Subcutaneous adipose tissue (tissue), 4 donors: ENCODE measurements around the gene PCSK5. TPM values are rescaled to one million over a fixed set of nuclear protein-coding genes. Genes with fewer than 3 reads are reported as not detected.

ENCODE experiments used
- total RNA-seq, 4 donors: library from RNA; depleted of rRNA; stranded (reverse); fragments of >200 nt; gene quantifications; one replicate each; pipeline ENCODE4 v1.1.0, GENCODE V29; 2016
- TF ChIP-seq, protein P1 (sequence below): fragments of 450-650 bp; IDR thresholded peaks from one replicate; pipeline ENCODE4 v1.5.1; 2016; ENCODE audit warnings: low read depth, mild to moderate bottlenecking, control low read depth, antibody characterized with exemption, moderate library complexity

The PCSK5 gene
- total RNA-seq, 4 donors from 2014 or later, result 18.4 to 36.4 (median 20.1) TPM

DNA sequence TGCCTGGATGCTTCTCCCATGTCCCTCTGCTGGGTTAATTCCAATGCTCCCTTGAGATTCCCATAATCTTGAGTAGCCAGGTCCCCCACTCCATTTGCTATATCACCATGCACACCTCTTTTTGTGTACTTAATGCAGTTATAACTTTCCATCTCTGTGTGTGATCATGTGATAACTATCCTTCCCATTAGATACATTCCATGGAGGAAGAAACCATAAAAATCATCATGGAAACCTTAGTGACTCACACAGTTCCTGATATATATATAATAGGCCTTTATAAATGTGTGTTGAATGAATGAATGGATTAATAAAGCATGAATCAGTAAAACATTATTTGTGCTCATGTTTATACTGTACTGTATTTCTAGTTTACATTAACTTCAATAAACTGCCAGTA, 104.6 kb downstream of the PCSK5 start:
- TF ChIP-seq, protein P1, sequence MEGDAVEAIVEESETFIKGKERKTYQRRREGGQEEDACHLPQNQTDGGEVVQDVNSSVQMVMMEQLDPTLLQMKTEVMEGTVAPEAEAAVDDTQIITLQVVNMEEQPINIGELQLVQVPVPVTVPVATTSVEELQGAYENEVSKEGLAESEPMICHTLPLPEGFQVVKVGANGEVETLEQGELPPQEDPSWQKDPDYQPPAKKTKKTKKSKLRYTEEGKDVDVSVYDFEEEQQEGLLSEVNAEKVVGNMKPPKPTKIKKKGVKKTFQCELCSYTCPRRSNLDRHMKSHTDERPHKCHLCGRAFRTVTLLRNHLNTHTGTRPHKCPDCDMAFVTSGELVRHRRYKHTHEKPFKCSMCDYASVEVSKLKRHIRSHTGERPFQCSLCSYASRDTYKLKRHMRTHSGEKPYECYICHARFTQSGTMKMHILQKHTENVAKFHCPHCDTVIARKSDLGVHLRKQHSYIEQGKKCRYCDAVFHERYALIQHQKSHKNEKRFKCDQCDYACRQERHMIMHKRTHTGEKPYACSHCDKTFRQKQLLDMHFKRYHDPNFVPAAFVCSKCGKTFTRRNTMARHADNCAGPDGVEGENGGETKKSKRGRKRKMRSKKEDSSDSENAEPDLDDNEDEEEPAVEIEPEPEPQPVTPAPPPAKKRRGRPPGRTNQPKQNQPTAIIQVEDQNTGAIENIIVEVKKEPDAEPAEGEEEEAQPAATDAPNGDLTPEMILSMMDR, result no peak

DNA sequence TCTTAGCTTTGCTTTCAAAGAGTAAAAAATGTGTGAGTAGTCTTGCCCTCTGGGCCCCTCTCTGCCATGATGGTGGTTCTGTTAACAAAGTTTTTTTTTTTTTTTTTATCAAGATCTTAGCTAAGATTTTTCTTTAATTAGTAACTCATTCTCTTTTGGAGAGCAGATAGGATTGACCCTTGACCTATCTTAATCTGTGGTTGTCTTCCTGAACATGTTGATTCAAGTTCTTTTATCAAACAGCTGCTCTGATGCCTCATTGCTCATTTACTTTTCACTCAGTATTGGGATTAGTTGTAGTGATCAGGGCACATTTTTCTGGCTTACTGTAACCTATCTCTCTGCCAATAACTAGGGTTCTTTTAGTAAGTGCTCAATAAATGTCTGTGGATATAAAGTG, 106.3 kb downstream of the PCSK5 start:
- TF ChIP-seq, protein P1, result no peak

DNA sequence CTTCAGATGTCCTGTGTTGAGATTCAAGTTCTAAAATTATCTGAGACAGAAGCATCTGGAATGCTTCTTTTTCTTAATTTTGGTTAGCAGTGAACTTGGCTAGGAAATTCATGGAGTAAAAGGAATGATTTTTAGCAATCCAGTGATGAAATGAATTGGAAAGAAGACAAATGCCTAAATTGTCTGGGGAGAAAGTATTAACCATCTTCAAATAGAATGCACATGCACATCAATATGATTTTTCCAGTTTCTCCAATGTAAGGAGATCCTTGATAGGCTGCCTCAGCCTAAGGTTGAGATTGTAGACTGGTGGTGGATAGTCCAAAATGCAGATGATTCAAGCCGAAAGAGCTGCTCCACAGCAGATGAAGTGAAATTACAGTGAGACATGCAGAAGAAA, 106.7 kb downstream of the PCSK5 start:
- TF ChIP-seq, protein P1, result no peak

DNA sequence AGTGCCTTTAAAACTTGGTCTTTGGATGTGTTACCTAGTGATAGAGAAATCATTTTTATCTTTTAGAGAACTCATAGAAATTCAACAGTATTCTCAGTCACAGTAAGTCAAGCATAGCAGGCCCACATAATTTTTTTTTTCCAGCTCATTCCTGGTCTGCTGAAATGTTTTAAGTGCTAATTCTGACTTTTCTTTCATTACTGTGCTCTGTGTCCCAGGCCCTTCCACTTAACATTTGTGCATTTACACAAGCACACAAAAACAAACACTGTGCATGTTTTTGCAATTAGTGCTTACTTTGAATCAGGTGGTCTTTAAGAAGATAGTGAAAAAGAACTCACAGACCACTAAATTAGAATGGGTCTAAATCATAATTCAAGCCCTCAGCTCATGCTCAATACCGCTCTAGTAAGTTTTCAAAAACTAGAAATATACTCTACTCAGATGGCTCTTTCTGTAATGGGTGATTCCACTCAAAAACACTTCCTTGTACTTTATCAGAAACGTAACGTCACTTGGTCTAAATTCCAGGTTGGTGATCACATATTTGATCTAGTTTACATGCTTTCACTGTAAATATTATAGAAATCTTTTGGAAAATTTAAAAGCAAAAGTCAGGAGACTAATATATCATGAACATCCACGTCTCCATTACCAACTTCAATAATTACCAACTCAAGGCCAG, 107.8 kb downstream of the PCSK5 start:
- TF ChIP-seq, protein P1, result no peak

DNA sequence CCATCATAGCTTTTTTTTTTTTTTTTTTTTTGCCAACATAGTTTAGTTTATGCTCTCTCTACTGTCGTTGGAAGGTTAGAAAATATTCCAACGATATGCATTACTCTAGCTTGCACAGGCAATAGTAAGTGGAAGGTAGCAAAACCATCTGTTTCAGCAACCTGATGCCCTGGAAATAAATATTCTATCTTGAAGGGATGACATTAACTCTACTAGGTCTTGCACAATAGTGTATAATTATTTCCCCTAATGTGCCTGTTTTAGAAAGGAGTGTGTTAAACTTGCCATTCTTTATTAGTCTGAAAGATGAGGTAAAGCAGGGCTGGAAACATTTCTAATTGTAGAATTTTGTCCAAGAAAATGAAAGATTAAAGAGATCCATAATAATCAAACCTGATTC, 111.0 kb downstream of the PCSK5 start:
- TF ChIP-seq, protein P1, result no peak

DNA sequence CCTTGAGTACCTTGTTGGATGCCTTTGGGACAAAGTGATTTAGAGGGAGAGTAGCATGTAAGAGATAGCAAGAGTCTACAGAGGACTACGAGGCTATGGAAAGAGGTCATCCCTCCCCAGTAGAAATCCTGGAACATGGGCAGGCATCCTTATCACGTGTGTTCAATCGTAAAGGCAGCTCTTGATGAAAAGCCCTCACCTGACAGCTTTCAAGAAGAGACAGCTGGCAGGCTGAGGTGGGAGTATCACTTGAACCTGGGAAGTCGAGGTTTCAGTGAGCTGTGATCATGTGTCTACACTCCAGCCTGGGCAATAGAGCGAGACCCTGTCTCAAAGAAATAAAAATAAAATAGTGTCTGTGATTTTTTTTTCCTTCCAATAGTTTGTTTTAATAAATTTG, 112.6 kb downstream of the PCSK5 start:
- TF ChIP-seq, protein P1, result no peak

DNA sequence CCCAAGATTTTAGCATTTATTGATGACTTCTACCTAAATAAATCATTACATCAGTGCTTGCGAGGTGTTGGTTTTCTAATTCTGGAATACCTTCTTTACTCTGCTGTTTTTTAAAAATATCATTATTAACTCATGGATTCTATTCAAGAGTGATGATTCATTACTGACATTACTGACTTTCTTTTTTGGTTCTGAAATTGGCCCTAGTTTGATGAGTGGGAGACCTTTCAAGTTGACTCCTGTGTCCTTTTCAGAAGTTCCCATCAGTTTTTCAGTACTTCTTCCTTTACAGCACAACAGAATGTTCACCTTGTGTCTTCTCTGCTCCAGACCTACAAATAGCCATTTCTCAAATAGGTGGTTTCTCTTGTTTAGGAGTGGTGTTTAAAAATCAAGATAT, 114.1 kb downstream of the PCSK5 start:
- TF ChIP-seq, protein P1, result no peak
